Stimulated activated effector memory CD8-positive, alpha-beta T cell treated with anti-CD3 and anti-CD28 coated beads, Interleukin-12 subunit alpha, Interleukin-12 subunit beta, amount 100 ng/mL, for 72 hours (primary cell): Measurements from ENCODE around the gene FAM53A.
A peak's percentile ranks its signal among the peaks of the same experiment; 100 is the strongest.

Source experiments
- ATAC-seq: fragments of 150-1000 bp; cut with Tn5 transposase; 2 replicates; pipeline ENCODE4 v1.10.0; 2021
- DNase-seq, 2 donors: peaks; one replicate each; pipeline ENCODE4 v3.0.0; 2021 to 2022; ENCODE audit warnings: low spot score in 2 of 2
- H3K27ac Mint-ChIP-seq: one replicate; pipeline ENCODE4 v1.8.0; 2022; ENCODE audit warnings: mild to moderate bottlenecking, mixed read lengths
- H3K36me3 Mint-ChIP-seq: one replicate; pipeline ENCODE4 v1.8.0; 2022; ENCODE audit warnings: mild to moderate bottlenecking, mixed read lengths
- H3K4me1 Mint-ChIP-seq: one replicate; pipeline ENCODE4 v1.8.0; 2022; ENCODE audit warnings: mixed read lengths
- H3K4me3 Mint-ChIP-seq: one replicate; pipeline ENCODE4 v1.8.0; 2022; ENCODE audit warnings: mild to moderate bottlenecking, mixed read lengths
- H3K9me3 Mint-ChIP-seq: one replicate; pipeline ENCODE4 v1.8.0; 2022; ENCODE audit warnings: mixed read lengths

The FAM53A gene

GRCh38 chr4:1720163-1720983, 36.3 kb upstream of the FAM53A start:
- Mint-ChIP-seq H3K4me1 (peaks cover 57% of the 10 kb centered on the region), H3K27ac (peak overlapping the region; percentile 97), H3K36me3 (peaks cover 66% of the 10 kb centered on the region)

GRCh38 chr4:1718095-1718850, 34.2 kb upstream of the FAM53A start:
- peak overlapping the region; percentile 97 for H3K27ac Mint-ChIP-seq
- peaks cover 65% of the 10 kb centered on the region for H3K36me3 Mint-ChIP-seq
- H3K4me1 Mint-ChIP-seq: peaks cover 56% of the 10 kb centered on the region
- no peak for ATAC-seq
- H3K9me3 Mint-ChIP-seq: no peaks in the 10 kb centered on the region
- H3K4me3 Mint-ChIP-seq: peak overlapping the region; percentile 99
- DNase-seq: no peak

More at GRCh38 chr4:1720163-1720983, 36.3 kb upstream of the FAM53A start:
- ATAC-seq (peak; percentile 52), DNase-seq (peak; percentile 51 to 82)
- Mint-ChIP-seq H3K4me3 (peak overlapping the region; percentile 99), H3K9me3 (no peaks in the 10 kb centered on the region)

GRCh38 chr4:1717129-1718094, 33.3 kb upstream of the FAM53A start:
- no peak for DNase-seq
- H3K4me3 Mint-ChIP-seq: no peak overlapping the region
- H3K27ac Mint-ChIP-seq: no peak overlapping the region
- peaks cover 48% of the 10 kb centered on the region for H3K4me1 Mint-ChIP-seq
- no peaks in the 10 kb centered on the region for H3K9me3 Mint-ChIP-seq
- ATAC-seq: no peak
- H3K36me3 Mint-ChIP-seq: peaks cover 65% of the 10 kb centered on the region

- H3K9me3 Mint-ChIP-seq: no peaks in the 10 kb centered on the region
- DNase-seq (no peak), ATAC-seq (no peak)
- no peak overlapping the region for H3K27ac Mint-ChIP-seq
- peaks cover 44% of the 10 kb centered on the region for H3K4me1 Mint-ChIP-seq
- H3K4me3 Mint-ChIP-seq: no peak overlapping the region
- peaks cover 62% of the 10 kb centered on the region for H3K36me3 Mint-ChIP-seq
Measured at GRCh38 chr4:1716065-1716945, 32.2 kb upstream of the FAM53A start.

- H3K36me3 Mint-ChIP-seq: peaks cover 74% of the 10 kb centered on the region
- peak overlapping the region; percentile 98 for H3K4me3 Mint-ChIP-seq
- H3K4me1 Mint-ChIP-seq: peaks cover 53% of the 10 kb centered on the region
- ATAC-seq: no peak
- DNase-seq: no peak
- H3K27ac Mint-ChIP-seq: peak overlapping the region; percentile 20
- H3K9me3 Mint-ChIP-seq: no peaks in the 10 kb centered on the region
Measured at GRCh38 chr4:1715002-1715758, 31.1 kb upstream of the FAM53A start.

- no peak for ATAC-seq
- peaks cover 79% of the 10 kb centered on the region for H3K36me3 Mint-ChIP-seq
- peak overlapping the region; percentile 98 for H3K4me3 Mint-ChIP-seq
- H3K4me1 Mint-ChIP-seq: peaks cover 53% of the 10 kb centered on the region
- DNase-seq: no peak
- peak overlapping the region; percentile 94 for H3K27ac Mint-ChIP-seq
- no peaks in the 10 kb centered on the region for H3K9me3 Mint-ChIP-seq
Measured at GRCh38 chr4:1714303-1715001, 30.3 kb upstream of the FAM53A start.

GRCh38 chr4:1713003-1713851, 29.1 kb upstream of the FAM53A start:
- Mint-ChIP-seq H3K4me1 (peaks cover 62% of the 10 kb centered on the region), H3K4me3 (peak overlapping the region; percentile 98), H3K27ac (peak overlapping the region; percentile 94), H3K9me3 (no peaks in the 10 kb centered on the region), H3K36me3 (peaks cover 82% of the 10 kb centered on the region)
- DNase-seq (no peak), ATAC-seq (peak; percentile 23)

- Mint-ChIP-seq H3K4me1 (peaks cover 59% of the 10 kb centered on the region), H3K27ac (peak within 1 kb of the TSS; percentile 94), H3K4me3 (peak within 1 kb of the TSS; percentile 98), H3K9me3 (no peaks in the 10 kb centered on the region), H3K36me3 (peaks cover 82% of the 10 kb centered on the region)
- ATAC-seq (peak; percentile 92), DNase-seq (peak; percentile 95 to 99)
Measured at GRCh38 chr4:1712216-1713002, 28.3 kb upstream of the FAM53A start, which contains the start of gene SLBP. Gene SLBP (minus strand): TSS chr4:1712319. CDS start chr4:1712188, 131 bp downstream.

GRCh38 chr4:1711571-1712215, 27.6 kb upstream of the FAM53A start:
- H3K36me3 Mint-ChIP-seq: peaks cover 89% of the 10 kb centered on the region
- H3K4me3 Mint-ChIP-seq: peak overlapping the region; percentile 98
- H3K9me3 Mint-ChIP-seq: no peaks in the 10 kb centered on the region
- ATAC-seq (no peak), DNase-seq (peak; percentile 28 to 76)
- peaks cover 59% of the 10 kb centered on the region for H3K4me1 Mint-ChIP-seq
- peak overlapping the region; percentile 94 for H3K27ac Mint-ChIP-seq

GRCh38 chr4:1711055-1711570, 27.0 kb upstream of the FAM53A start:
- peaks cover 59% of the 10 kb centered on the region for H3K4me1 Mint-ChIP-seq
- no peaks in the 10 kb centered on the region for H3K9me3 Mint-ChIP-seq
- H3K36me3 Mint-ChIP-seq: peaks cover 93% of the 10 kb centered on the region
- H3K27ac Mint-ChIP-seq: peak overlapping the region; percentile 94
- no peak for ATAC-seq
- DNase-seq: no peak
- H3K4me3 Mint-ChIP-seq: peak overlapping the region; percentile 98

GRCh38 chr4:1708581-1708980, 24.5 kb upstream of the FAM53A start:
- H3K27ac Mint-ChIP-seq: peak overlapping the region; percentile 94
- peak overlapping the region; percentile 98 for H3K4me3 Mint-ChIP-seq
- ATAC-seq (no peak), DNase-seq (no peak)
- H3K4me1 Mint-ChIP-seq: peaks cover 44% of the 10 kb centered on the region
- H3K36me3 Mint-ChIP-seq: peaks cover 94% of the 10 kb centered on the region
- no peaks in the 10 kb centered on the region for H3K9me3 Mint-ChIP-seq
